Measurements from ENCODE around the gene PCDHGA3.
"Not testable (repeated sequence)": the region's sequence is repeated elsewhere in the genome, so short reads cannot be mapped to it uniquely, and the experiment has no call there.

The PCDHGA3 gene

DNA sequence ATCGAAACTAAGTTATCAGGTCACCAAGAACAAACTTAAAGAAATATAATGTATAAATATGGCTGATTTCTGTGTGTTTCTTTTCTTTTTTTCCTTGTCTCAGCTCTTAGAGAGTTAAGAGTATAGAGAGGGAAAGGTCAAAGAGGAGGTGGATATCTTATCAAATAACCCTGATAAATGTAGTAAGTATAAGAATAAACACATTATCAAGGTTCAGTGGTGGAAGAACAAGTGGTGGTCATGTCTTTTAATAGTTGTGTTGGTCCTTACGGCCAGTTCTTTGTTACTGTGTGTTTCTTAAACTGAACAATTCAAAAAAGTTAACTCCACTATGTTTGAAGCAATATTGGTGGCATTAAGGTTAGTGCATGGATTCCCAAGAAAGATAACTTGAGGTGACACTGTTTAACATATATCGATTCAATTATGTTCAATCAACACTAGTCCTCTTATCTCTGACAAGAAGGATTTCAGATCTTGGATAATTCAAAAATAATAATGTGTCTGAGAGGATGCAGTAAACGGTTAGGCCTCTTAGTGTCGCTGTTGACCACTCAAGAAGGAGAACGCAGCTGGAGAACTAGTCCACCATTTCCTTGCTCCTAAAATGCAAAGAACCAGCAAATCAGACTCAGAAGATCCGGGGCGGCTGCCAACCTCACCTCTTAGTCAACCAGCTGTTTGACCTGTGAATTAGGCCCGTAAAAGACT, at the start of gene PCDHGA3:
TSS of gene PCDHGA3 (plus strand) at position 588 of the 711 bp plus-strand sequence. CDS start 205 bp downstream, outside the sequence.
- no peak for FAIRE-seq

DNA sequence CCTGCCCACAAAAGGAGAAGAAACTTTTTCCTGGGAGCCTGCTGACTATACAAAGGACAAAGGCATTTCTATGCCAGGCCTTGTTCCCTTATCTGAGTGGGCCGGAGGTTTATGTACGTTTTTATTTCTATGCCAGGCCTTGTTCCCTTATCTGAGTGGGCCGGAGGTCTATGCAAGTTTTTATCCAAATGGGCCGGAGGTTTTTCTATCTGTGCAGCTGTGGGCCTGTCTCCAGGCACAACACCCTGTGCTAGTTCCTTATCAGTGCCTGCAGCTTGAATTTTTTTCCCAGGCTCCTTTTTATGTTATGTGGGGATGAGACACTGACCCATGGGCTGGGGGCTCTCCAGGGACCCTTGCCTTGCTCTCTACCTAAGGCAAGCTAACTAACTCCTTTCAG, 45.3 kb upstream of the PCDHGA3 start:
- no peak for FAIRE-seq

DNA sequence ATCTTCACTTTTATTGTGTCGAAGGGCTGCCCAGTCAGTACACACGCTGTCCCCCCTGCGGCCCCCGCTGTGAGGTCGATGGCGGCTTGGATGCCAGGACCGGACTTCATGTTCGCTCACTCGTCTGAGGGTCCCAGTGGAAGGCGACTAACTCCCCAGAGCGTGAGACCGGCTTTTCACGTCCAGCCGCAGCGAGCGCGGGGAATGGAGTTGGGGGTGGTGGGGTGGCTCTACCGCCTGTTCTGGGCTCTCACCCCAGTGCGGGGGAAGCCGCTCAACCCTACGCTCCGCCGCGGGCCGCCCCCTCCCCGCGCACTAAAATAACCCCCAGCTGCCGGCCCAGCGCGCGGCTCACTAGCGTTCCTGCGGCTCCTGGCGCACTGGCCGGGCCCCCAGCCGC, 39.9 kb upstream of the PCDHGA3 start, which contains the start of gene SLC25A2:
TSS of gene SLC25A2 (minus strand) at position 294 of the 400 bp plus-strand sequence. CDS start at position 110, 184 bp downstream.
- no peak for FAIRE-seq

DNA sequence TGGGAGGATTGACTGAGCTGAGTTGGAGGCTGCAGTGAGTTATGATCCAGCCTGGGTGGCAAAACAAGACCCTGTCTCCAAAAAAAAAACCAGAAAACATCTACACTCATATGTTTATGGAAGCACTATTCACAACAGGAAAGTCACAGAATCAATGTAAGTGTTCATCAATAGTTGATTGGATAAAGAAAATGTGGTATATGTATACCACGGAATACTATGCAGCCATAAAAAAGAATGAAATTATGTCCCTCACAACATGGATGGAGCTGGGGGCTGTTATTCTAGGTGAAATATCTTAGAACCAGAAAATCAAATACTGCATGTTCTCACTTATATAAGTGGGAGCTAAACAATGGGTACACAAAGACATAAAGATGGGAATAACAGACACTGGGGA, 37.0 kb upstream of the PCDHGA3 start:
- no peak for FAIRE-seq

DNA sequence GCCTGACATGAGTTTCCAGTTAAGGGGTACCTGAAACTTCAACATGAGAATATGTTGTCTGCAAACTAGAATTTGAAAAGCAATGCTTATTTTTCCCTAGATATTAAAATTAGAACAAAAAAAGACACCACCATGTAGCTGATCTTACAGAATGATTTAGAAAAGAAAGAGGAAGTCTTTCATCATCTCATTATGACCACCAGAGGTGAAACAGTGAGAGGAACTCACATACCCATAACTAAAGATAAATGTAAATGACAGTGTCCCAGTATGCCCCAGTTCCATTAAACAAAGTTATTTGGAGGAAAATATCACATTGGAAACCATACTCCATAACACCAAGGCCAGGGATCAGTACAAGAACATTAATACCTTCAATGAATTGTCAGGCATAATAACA, 29.9 kb upstream of the PCDHGA3 start:
- FAIRE-seq = no peak

DNA sequence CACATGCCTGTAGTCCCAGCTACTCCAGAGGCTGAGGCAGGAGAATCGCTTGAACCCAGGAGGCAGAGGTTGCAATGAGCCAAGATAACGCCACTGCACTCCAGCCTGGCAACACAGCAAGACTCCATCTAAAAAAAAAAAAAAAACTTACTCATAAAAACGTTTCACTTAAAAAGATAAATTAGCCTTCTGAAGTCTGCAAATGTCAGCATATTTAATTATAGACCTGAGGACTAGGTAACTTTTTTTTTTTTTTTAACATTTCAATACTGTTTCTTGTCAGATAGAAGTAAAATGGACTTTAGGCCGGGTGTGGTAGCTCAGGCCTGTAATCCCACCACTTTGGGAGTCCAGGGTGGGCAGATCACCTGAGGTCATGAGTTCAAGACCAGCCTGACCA, 26.7 kb upstream of the PCDHGA3 start:
- FAIRE-seq = not testable (repeated sequence)

DNA sequence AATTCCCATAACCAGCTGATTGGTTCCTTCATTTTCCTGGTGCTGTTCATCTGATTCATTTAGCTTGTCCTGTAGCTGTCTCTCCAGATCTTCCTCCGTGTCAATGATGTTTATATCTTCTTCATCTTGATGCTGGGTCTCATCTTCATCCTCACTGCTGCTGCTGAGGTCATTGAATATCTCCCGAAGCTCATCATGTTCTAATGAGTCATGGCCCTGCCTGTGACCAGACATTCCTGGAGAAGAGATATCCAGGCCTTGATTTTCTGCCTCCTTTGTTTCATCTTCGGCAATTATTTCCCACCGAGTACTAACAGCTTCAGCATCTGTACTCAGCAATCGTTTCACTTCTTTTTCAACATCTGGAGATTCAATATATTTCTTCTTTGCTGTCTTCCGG, 24.4 kb upstream of the PCDHGA3 start:
- no peak for FAIRE-seq

DNA sequence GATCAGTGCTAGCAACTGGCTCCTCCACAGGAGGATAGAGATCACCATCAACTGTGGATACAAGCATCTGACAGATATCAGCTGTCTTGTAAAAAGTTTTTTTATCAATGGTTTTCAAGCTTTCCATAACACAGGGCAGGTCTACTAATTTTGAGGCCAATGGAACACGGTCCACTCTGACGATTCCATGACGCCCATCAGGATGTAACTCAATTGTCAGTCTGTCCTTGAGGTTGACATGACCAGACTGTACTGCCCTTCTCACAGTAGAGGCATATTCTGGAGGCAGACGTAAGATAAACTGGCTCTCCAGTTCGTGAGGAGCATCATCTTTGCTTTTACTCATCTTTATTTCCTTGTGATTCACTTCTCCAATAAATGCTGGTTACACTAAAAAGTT, 23.9 kb upstream of the PCDHGA3 start:
- no peak for FAIRE-seq

DNA sequence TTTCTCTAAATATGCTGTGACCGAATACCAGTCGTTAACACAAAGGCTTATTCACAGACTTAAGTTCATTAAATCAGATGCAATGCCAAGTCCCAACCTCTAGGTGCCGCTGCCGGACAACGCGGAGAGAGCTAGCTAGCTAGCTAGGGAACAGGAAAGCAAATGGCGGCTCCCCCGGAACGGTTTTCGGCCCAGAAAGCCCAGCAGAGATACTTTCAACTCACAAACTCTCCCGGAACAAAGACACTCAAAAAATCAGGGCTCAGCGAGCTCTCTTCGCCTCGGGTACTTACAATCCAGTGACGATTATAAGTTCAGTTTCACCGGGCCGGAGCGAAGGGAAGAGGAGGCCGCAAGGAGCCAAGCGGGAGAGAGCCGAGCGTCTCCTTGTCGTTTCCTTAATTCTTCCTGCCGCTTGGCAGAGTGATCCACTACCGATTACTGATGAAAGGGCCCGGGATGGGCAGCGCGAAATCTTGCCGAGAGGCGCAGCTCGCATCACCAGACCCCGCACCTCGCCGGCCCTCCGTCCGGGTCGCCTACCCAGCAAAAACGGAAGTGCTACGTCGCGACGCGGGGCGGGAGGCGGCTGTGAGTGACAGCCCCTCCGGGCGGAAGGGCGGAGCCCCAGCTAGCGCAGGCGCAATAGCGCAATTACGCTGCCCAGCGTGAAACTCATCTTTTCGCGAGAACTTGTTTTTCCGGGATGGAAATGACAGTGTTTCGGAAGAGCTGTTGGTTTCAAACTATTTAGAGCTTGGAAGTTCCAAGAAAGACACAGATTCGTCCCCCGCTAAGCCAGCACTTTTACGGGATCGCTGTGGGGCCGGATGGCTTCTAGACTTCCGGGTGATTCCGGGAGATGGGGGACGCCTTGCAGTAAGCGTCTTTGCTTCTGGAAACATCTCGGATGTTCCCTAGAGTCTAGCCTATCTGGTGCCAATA, 23.1 kb upstream of the PCDHGA3 start, which contains the start of gene TAF7:
TSS of gene TAF7 (minus strand) at position 560 of the 945 bp plus-strand sequence. CDS start 740 bp downstream, outside the sequence.
- no peak for FAIRE-seq

DNA sequence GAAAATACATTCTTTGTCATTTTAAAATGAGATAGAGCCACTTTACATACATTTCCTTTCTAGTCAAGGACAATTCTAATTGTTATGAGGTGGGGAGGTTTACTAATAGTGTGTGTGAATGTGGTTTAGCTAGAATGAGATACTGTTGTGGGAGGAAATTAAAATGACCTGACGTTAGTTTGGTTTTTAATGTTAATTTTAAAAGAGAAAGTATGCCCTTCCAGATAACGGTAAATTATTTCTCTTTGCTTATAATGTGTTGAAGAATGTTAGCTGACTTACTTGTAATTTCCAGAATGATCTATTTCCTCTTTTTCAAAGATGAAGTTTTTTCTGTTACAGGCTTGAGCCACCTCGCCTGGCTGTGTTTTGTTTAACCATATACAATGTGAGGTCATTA, 21.4 kb upstream of the PCDHGA3 start:
- FAIRE-seq = no peak

DNA sequence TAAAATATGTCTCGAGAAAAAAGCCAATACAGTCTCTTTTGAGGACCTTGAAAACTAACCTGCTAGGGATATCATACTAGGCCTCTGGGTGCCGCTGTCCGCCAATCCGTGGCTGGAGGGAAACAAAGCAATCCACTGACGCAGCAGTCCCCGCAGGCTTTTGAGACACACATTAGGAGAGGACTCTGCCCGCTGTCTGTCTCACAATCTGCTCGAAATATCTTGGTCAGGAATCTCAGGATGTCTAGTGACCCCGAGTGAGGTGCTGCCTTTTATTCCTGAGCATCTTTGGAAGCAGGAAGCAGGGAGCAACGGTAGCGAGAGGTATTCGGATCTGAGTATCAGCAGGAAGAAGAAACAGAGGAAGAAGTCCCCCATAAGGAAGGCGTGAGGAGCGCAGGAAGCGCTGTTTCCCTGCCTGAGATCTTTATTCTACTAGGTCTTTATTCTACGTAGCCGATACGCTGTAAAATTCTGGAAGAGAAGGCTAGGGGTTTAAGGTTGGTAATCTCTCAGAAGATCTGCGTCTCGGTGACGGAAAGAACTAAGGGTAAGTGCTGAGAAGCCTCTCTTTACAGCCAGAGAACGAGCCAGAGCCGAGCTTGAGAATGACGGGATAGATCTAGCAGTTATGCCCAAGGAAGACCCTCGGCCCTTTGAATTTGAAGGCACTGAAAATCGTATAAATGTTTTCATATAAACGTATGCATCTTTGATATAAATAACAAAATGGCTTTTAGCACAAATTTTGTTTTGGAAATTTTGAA, 17.4 kb upstream of the PCDHGA3 start:
- FAIRE-seq = no peak

DNA sequence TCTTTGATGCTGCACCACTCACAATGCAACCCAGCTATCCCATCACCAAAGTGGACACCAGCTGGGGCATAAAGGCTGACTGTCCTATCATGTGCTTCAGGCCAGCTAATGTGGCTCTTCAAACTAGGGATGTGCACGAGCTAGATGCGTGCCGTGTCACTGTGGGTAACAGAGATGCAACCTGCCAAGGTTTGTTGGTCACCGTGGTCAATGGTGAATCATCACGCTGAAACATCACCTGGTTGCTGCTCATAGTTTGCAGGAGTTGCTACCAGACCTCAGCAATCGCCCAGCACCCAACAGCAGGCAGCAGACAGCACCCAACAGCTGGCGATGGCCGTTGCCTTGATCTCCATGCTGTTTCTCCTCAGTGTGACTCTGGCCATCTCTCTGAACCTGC, 15.4 kb upstream of the PCDHGA3 start:
- no peak for FAIRE-seq

DNA sequence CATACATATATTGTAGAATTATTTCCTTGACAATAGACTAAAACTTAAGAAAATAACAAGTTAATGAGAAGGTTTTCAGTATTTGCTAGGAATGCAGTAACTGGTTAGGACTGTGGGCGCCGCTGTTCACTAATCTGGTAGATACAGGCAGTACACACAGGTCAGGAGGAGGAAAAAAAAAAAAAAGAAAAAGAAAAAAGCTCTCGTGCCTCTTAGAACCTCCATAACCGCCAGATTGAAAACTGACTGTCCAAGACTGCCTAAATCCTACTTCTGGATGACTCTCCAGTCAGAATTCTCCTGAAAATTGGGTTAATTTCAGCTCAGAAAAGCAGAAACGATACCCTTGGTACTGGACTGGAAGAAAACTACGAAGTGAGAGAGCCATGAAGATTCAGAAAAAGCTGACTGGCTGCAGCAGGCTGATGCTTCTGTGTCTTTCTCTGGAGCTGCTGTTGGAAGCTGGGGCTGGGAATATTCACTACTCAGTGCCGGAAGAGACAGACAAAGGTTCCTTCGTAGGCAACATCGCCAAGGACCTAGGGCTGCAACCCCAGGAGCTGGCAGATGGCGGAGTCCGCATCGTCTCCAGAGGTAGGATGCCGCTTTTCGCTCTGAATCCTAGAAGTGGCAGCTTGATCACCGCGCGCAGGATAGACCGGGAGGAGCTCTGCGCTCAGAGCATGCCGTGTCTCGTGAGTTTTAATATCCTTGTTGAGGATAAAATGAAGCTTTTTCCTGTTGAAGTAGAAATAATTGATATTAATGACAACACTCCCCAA, 13.1 kb upstream of the PCDHGA3 start, which contains the start of gene PCDHGA1:
TSS of gene PCDHGA1 (plus strand) at position 216 of the 782 bp plus-strand sequence.
- FAIRE-seq = no peak

DNA sequence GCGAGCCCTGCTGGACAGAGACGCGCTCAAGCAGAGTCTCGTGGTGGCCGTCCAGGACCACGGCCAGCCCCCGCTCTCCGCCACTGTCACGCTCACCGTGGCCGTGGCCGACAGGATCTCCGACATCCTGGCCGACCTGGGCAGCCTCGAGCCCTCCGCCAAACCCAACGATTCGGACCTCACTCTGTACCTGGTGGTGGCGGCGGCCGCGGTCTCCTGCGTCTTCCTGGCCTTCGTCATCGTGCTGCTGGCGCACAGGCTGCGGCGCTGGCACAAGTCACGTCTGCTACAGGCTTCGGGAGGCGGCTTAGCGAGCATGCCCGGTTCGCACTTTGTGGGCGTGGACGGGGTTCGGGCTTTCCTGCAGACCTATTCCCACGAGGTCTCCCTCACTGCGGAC, 11.1 kb upstream of the PCDHGA3 start:
- not testable (repeated sequence) for FAIRE-seq

DNA sequence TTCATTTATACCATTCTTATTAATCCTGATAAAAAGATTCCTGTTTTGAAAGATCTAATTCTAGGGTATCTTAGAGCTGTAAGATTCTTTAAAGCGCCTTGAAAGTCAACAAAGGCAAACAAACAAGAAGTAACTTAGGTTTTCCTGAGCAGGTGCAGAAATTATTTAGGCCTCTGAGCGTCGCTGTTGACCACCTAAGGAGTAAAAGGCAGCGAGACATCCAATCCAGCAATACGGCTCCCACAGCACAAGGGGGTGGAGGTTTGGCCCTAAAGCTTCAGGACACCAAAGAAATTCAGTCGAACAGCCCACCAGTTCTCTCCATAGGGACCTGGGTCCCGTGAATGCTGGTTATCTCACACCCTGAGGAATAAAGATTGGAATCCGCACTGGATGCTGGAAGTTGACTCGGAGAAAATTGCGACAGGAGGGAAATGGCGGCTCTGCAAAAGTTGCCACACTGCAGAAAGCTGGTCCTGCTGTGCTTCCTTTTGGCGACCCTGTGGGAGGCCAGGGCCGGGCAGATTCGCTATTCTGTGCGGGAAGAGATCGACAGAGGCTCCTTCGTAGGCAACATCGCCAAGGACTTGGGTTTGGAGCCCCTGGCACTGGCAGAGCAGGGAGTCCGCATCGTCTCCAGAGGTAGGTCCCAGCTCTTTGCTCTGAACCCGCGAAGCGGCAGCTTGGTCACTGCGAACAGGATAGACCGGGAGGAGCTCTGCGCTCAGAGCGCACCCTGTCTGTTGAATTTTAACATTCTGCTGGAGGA, 4.9 kb upstream of the PCDHGA3 start, which contains the start of gene PCDHGA2:
TSS of gene PCDHGA2 (plus strand) at position 223 of the 769 bp plus-strand sequence.
- FAIRE-seq = no peak

DNA sequence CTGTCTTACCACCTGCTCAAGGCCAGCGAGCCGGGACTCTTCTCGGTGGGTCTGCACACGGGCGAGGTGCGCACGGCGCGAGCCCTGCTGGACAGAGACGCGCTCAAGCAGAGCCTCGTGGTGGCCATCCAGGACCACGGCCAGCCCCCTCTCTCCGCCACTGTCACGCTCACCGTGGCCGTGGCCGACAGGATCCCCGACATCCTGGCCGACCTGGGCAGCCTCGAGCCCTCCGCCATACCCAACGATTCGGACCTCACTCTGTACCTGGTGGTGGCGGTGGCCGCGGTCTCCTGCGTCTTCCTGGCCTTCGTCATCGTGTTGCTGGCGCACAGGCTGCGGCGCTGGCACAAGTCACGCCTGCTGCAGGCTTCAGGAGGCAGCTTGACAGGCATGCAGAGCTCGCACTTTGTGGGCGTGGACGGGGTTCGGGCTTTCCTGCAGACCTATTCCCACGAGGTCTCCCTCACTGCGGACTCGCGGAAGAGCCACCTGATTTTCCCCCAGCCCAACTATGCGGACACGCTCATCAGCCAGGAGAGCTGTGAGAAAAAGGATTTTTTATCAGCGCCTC, 2.8 kb upstream of the PCDHGA3 start:
- not testable (repeated sequence) for FAIRE-seq

DNA sequence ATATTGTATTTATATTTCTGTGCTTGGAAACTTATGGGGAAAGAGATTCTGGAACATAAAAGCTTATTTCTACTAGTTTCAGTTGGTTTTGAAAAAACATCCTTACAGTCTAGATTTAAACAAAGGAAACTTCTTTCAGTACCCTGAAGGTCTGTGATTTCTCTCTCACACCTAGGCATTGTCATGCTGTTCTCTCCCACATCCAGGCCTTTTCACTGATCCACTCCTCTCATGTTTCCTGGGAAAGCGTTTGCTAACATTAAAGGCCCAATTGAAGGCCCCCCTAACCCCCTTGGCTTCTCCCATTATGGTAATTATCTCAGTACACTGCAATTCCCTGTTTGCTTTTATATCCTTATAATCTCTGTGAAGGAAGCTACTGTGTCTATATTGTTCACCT, 856 bp upstream of the PCDHGA3 start:
- FAIRE-seq = no peak

DNA sequence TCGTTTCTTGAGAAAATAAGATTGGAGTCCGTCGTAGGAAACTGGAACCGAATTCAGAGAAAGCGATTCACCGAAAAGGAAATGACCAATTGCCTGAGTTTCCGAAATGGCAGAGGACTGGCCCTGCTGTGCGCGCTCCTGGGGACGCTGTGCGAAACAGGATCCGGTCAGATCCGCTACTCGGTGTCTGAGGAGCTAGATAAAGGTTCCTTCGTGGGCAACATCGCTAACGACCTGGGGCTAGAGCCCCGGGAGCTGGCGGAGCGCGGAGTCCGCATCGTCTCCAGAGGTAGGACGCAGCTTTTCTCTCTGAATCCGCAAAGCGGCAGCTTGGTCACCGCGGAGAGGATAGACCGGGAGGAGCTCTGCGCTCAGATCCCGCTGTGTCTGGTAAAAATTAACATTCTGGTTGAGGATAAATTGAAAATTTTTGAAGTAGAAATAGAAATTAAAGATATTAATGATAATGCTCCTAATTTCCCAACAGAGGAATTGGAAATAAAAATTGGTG, 379 bp downstream of the PCDHGA3 start:
- FAIRE-seq = no peak

DNA sequence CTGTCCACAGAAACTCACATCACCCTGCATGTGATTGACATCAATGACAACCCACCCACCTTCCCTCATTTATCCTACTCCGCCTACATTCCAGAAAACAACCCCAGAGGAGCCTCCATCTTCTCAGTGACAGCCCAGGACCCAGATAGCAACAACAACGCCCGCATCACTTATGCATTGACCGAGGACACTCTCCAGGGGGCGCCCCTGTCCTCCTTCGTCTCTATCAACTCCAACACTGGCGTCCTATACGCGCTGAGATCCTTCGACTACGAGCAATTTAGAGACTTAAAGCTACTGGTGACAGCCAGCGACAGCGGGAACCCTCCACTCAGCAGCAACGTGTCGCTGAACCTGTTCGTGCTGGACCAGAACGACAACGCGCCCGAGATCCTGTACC, 1.7 kb downstream of the PCDHGA3 start:
- no peak for FAIRE-seq

DNA sequence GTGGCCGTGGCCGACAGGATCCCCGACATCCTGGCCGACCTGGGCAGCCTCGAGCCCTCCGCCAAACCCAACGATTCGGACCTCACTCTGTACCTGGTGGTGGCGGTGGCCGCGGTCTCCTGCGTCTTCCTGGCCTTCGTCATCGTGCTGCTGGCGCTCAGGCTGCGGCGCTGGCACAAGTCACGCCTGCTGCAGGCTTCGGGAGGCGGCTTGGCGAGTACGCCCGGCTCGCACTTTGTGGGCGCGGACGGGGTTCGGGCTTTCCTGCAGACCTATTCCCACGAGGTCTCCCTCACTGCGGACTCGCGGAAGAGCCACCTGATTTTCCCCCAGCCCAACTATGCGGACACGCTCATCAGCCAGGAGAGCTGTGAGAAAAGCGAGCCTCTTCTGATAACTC, 2.4 kb downstream of the PCDHGA3 start:
- FAIRE-seq = not testable (repeated sequence)
